CD4-positive, alpha-beta T cell treated with Interleukin-15 for 1 hour (primary cell): Measurements from ENCODE around the gene TTC38.

ENCODE experiments used
- DNase-seq: peaks from one replicate; pipeline ENCODE4 v3.0.0-alpha.2; 2020

The TTC38 gene

DNA sequence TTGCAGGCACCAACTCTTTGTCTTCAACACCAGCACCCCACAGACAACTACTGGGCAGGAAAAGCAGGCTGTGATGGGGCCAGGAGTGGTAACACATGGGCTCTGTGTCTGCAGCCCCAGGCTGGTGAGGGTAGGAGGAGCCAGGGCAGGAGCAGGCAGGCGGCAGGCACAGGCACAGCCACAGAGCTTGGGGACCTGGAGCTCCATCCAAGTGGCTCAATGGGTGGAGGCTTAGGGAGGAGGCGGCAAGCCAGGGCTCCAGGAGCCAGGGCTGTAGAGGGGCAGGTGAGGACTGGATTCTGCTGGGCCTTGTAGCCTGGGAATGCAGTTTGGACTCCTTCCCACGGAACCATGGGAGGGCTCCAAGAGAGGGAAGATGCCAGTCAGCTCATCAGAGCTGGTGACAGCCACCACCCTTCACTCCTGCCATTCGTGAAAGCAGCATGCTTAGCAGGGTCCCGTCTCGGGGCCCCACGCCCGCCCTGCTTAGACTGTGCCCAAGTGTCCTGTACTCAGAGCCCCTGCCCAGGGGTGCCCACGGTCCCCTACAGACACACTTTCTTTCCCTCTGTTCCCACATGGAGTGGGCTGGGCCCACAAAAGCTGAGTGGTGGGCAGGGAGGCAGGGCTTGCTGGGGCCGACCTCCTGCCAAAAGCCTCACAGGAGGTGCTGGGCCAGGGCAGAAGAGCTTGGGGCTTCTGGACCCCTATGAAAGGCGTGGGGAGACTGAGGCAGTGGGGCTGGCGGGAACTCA lies 12.4 kb downstream of the TTC38 start:
- DNase-seq: no peak

DNA sequence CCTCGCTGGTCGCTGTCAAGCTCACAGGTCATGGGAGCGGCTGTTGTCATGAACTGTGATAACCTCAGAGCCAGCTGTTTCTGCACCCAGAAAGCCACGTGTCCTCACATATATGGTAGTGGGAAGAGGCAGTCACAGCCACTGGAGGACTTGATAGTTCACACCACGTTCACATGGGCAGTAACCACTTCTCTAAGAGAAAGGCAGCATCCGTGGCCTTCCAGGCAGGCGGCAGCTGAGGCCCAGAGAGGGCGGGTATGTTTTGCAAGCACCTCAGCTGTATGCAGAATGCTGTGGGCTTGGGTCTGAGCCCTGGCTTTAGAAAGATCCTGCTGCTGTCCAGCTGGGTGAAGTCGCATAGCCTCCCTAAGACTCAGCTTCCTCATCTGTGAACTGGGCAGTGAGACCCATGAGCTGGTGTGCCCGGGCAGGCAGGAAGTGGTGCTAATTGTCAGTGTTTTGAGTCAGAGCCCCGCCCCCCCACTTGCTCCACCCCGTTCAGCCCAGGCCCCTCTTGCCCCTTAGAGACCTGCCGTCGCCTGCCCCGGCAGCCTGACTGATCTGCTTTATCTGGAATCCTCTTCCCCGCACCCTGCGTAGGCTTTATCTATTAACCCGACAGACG lies 13.3 kb downstream of the TTC38 start:
- DNase-seq: peak; percentile 67

DNA sequence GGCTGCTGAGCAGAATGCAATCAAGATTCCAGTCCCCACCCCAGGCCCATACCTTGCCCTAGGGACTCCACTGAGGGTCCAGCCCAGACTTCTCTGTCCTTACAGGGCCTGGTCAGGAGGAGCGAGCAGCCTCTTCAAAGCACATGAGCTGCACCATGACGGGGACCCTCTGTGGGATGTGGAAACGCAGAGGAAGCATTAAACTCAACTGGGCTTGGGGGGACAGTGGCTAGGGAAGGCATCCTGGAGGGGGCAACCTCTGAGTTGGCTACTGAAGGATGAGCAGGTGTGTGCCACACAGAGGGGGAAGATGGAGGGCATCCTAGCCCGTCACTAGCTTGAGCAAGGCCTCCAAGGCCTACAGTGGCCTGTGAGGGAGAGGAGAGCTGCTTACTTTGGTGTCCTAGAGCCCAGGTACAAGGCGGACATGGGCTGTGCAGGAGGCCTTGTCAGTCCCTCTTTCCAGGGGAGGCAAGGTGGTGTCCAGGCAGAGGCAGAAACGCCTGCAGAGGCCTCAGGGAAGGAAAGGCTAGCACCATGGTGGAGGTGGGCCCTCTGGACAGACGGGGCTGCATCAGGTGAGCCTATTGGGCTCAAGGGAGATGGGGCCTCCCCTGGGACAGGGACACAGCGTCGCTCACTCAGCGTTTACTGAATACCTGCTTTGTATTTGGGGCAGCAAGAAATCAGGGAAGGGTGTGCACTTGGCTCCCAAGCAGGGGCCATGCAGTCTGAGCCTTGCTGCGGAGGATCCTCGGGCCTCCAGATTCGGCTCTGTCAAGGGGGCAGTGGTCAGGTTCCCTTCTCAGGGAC lies 14.3 kb downstream of the TTC38 start:
- no peak for DNase-seq

DNA sequence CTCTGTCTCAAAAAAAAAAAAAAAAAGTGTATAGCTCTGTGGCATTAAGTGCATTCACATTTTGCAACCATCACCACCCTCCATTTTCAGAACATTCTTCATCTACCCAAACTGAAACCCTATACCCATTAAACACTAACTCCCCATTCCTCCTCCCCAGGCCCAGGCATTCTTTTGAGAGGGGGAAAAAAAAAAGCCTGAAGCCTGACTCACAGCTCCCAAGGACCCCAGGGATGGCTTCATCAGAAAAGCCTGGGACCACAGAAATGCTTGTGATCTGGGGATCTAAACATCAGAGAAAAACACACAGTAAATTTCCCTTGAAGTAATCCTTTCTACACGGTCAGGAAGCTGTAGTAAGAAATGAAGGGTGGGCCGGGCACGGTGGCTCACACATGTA lies 18.2 kb downstream of the TTC38 start:
- DNase-seq: no peak

GRCh38 chr22:46286941-46287872 lies 19.4 kb downstream of the TTC38 start:
- DNase-seq: no peak

DNA sequence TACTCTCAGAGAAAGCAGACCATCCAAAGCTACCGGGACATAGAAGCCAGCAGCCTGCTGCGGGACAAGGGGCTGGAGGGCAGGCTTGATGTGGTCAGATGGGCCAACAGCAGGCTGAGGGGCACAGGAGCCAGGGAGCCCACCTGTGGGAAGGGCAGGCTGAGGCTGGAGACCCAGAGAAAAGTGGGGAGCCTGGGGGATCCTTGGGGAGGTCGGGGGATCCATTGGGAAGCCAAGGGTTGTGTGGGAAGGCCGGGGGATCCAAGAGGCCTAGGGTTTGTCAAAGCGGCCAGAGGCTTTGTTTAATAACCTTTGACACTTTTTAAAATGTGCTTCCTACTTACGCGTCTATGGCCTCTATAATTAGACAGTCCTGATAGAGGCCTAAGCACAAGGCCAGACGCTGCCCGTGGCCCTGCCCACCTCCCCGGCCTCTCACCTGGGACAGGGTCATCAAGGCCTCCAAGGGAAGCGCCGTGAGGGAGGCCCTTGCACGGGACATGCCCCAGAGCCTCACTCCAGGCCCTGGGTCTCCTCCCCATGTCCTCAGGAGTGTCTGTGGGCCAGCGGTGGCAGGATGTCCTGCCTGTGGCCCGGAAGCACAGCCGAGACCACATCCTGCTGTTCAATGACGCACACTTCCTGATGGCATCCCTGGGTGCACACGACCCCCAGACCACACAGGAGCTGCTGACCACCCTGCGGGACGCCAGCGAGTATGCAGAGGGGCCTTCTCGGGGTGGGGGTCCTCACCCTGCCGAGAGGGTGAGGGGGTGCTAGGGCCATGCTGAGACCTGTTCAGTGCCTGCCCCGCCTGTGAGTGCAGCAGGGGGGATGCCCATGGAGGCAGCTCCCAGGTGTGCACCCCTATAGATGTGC lies 20.3 kb downstream of the TTC38 start:
- DNase-seq: peak; percentile 68

- DNase-seq: no peak
Measured at GRCh38 chr22:46288846-46289243, 21.0 kb downstream of the TTC38 start.

GRCh38 chr22:46289244-46289891 lies 21.6 kb downstream of the TTC38 start:
- peak; percentile 66 for DNase-seq

DNA sequence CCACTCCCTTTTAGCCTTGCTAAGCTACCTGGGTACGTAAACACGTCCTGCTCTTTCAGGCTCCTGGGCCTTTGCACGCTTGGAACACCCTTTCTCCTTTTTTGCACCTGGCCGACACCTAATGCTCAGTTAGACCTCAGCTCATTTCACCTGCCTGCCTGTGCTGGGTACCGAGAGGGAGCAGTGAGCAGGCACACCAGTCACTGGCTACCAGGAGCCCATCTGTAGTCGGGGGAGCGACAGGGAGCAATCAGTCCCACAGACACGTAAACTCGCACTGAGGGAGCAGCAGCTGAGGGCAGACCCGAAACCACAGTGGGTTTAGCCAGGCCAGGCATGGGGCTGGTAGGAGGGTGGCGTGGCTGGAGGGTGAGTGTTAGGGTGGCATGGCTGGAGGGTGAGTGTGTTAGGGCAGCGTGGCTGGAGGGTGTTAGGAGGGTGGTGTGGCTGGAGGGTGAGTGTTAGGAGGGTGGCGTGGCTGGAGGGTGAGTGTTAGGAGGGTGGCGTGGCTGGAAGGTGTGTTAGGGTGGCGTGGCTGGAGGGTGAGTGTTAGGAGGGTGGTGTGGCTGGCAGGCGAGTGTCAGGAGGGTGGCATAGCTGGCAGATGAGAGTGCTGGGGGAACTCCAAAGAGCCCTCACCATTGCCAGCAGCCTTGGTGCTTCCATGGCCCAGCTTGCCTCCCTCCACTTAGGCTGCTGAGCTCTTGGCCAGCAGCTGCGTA lies 22.5 kb downstream of the TTC38 start:
- DNase-seq: no peak

GRCh38 chr22:46290843-46291785 lies 23.3 kb downstream of the TTC38 start:
- no peak for DNase-seq

DNA sequence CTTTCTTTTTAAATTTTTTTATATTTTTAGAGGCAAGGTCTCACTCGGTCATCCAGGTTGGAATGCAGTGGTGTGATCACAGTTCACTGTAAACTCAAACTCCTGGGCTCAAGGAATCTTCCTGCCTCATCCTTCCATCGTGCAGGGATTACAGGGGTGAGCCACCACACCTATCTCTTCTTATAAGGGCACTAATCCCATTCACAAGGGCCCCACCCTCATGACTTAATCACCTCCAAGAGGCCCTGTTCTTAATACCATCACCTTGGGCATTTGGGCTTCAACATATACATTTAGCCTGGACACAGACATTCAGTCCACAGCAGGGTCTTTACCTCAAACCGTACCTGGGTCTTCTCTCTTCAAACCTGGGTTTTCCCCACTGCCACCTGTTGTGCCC lies 24.4 kb downstream of the TTC38 start:
- no peak for DNase-seq

- DNase-seq: no peak
Measured at GRCh38 chr22:46292732-46293131, 24.9 kb downstream of the TTC38 start.

GRCh38 chr22:46293577-46294260 lies 25.9 kb downstream of the TTC38 start:
- peak; percentile 40 for DNase-seq

GRCh38 chr22:46294784-46295183 lies 27.0 kb downstream of the TTC38 start:
- DNase-seq: no peak

DNA sequence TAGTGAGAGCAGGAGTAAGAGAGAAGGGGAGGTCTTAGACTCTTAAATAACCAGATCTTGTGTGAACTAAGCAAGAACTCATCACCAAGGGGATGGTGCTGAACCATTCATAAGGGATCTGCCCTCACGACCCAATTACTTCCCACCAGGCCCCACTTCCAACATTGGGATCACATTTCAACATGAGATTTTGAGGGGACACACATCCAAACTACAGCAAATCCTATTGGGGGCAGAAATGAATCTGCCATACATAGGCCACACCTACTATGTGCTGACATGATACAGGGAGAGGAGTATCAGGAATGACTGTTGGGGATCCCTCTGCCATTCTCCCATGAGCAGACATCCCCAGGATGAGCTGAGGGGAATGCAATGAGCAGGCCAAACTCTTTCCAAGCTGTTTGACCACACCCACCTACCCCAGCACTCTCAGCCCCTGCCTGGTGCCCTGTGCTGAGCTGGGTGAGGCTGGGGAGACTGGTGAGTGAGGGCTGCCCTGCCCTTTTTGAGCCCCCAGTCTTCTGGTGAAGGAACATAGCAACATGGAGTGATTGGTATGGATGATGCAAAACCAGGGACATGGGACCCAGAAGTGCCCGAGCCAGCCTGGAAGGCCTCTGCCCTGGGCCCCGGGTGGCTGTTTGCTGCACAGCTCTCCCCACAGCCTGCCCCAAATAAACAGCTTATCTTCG lies 27.6 kb downstream of the TTC38 start:
- no peak for DNase-seq

GRCh38 chr22:46296257-46297150 lies 28.7 kb downstream of the TTC38 start, which contains the start of gene GTSE1:
Gene GTSE1 (plus strand): TSS chr22:46296870. CDS start chr22:46297401, 531 bp downstream.
- peak; percentile 99 for DNase-seq
